Measurements from ENCODE around the gene STXBP4. TPM values are rescaled to one million over a fixed set of nuclear protein-coding genes. Genes with fewer than 3 reads are reported as not detected.

STXBP4 gene
- total RNA-seq, 1 donor from 2014 or later = 12.6 TPM

DNA sequence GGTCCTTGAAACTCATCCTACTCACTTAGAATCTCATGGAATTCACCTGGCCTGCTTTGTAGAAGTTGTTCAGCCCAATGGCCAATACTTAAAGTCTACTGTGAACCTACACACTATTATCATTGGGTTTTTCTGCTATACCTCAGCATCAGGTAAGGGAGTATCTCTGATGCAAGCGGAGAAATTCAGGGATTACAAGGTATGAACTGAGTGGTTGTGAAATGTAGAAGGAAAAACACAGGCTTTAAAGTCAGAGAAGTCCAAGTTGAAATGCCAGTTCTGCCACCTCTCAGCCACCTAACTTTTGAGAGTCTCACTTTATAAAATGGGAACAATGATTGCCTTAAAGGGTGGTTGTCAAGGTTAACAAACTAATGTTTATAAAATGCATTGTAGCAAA is 31.1 kb upstream of the STXBP4 start:
- Histone ChIP-seq H3K9me3 (ENCODE audit: insufficient read depth, low read depth, low read length) (no peaks in the 10 kb centered on the region), H3K36me3 (ENCODE audit: insufficient read depth, low read length) (peaks cover 4% of the 10 kb centered on the region), H3K4me2 (ENCODE audit: low read length) (no peak overlapping the region), H3K4me3 (ENCODE audit: insufficient read depth, low read depth, low read length) (no peak overlapping the region), H3K4me1 (ENCODE audit: insufficient read depth, low read length) (no peaks in the 10 kb centered on the region), H3K27me3 (ENCODE audit: insufficient read depth, low read length) (no peaks in the 10 kb centered on the region), H3K79me2 (ENCODE audit: insufficient read depth, low read length) (no peaks in the 10 kb centered on the region), H3K27ac (ENCODE audit: low read depth, low read length) (no peak overlapping the region), H3K9ac (ENCODE audit: low read length) (no peak overlapping the region), H4K20me1 (ENCODE audit: insufficient read depth, low read length) (no peaks in the 10 kb centered on the region), H2AFZ (ENCODE audit: low read depth, low read length) (no peak overlapping the region)
- TF ChIP-seq CTCF (IDR thresholded peaks at IDR 0.05; ENCODE audit: insufficient read depth, low read depth, low read length) (no peak), EZH2 (IDR thresholded peaks at IDR 0.05; ENCODE audit: insufficient read depth, low read length) (no peak)
- H3K27me3 Mint-ChIP-seq (ENCODE audit: low read depth, unreplicated experiment) = no peaks in the 10 kb centered on the region
- FAIRE-seq (no peak), DNase-seq (ENCODE audit: low read depth) (no peak)
- H3K4me3 Mint-ChIP-seq (ENCODE audit: unreplicated experiment) = no peak overlapping the region
- no peak overlapping the region for H3K27ac Mint-ChIP-seq (ENCODE audit: unreplicated experiment)
- no peaks in the 10 kb centered on the region for H3K9me3 Mint-ChIP-seq (ENCODE audit: unreplicated experiment)
- no peaks in the 10 kb centered on the region for H3K4me1 Mint-ChIP-seq (ENCODE audit: low read depth, unreplicated experiment)
- peaks cover 15% of the 10 kb centered on the region for H3K36me3 Mint-ChIP-seq (ENCODE audit: low read depth, unreplicated experiment)

GRCh38 chr17:54941285-54941684 is 27.3 kb upstream of the STXBP4 start:
- no peak for DNase-seq (ENCODE audit: low read depth)
- peaks cover 4% of the 10 kb centered on the region for H3K36me3 ChIP-seq (ENCODE audit: insufficient read depth, low read length)
- Mint-ChIP-seq H3K27ac (ENCODE audit: unreplicated experiment) (no peak overlapping the region), H3K4me3 (ENCODE audit: unreplicated experiment) (no peak overlapping the region), H3K36me3 (ENCODE audit: low read depth, unreplicated experiment) (peaks cover 3% of the 10 kb centered on the region), H3K27me3 (ENCODE audit: low read depth, unreplicated experiment) (no peaks in the 10 kb centered on the region), H3K9me3 (ENCODE audit: unreplicated experiment) (no peaks in the 10 kb centered on the region), H3K4me1 (ENCODE audit: low read depth, unreplicated experiment) (peaks cover 12% of the 10 kb centered on the region)
- H3K4me2 ChIP-seq (ENCODE audit: low read length) = no peak overlapping the region
- no peaks in the 10 kb centered on the region for H4K20me1 ChIP-seq (ENCODE audit: insufficient read depth, low read length)
- peaks cover 7% of the 10 kb centered on the region for H3K27me3 ChIP-seq (ENCODE audit: insufficient read depth, low read length)
- H3K9ac ChIP-seq (ENCODE audit: low read length) = no peak overlapping the region
- TF ChIP-seq EZH2 (IDR thresholded peaks at IDR 0.05; ENCODE audit: insufficient read depth, low read length) (no peak), CTCF (IDR thresholded peaks at IDR 0.05; ENCODE audit: insufficient read depth, low read depth, low read length) (no peak)
- H3K4me3 ChIP-seq (ENCODE audit: insufficient read depth, low read depth, low read length) = no peak overlapping the region
- no peak overlapping the region for H2AFZ ChIP-seq (ENCODE audit: low read depth, low read length)
- no peaks in the 10 kb centered on the region for H3K79me2 ChIP-seq (ENCODE audit: insufficient read depth, low read length)
- H3K9me3 ChIP-seq (ENCODE audit: insufficient read depth, low read depth, low read length) = no peaks in the 10 kb centered on the region
- no peak for FAIRE-seq
- H3K4me1 ChIP-seq (ENCODE audit: insufficient read depth, low read length) = peaks cover 7% of the 10 kb centered on the region
- H3K27ac ChIP-seq (ENCODE audit: low read depth, low read length) = no peak overlapping the region

- Histone ChIP-seq H4K20me1 (ENCODE audit: insufficient read depth, low read length) (no peaks in the 10 kb centered on the region), H3K36me3 (ENCODE audit: insufficient read depth, low read length) (no peaks in the 10 kb centered on the region), H3K4me1 (ENCODE audit: insufficient read depth, low read length) (peaks cover 20% of the 10 kb centered on the region), H3K9ac (ENCODE audit: low read length) (no peak overlapping the region), H3K27me3 (ENCODE audit: insufficient read depth, low read length) (peaks cover 15% of the 10 kb centered on the region), H2AFZ (ENCODE audit: low read depth, low read length) (no peak overlapping the region), H3K27ac (ENCODE audit: low read depth, low read length) (no peak overlapping the region), H3K4me2 (ENCODE audit: low read length) (peak overlapping the region; percentile 42), H3K9me3 (ENCODE audit: insufficient read depth, low read depth, low read length) (no peaks in the 10 kb centered on the region), H3K79me2 (ENCODE audit: insufficient read depth, low read length) (no peaks in the 10 kb centered on the region), H3K4me3 (ENCODE audit: insufficient read depth, low read depth, low read length) (no peak overlapping the region)
- Mint-ChIP-seq H3K36me3 (ENCODE audit: low read depth, unreplicated experiment) (peaks cover 2% of the 10 kb centered on the region), H3K27ac (ENCODE audit: unreplicated experiment) (peak overlapping the region; percentile 93), H3K4me1 (ENCODE audit: low read depth, unreplicated experiment) (peaks cover 21% of the 10 kb centered on the region), H3K4me3 (ENCODE audit: unreplicated experiment) (no peak overlapping the region), H3K27me3 (ENCODE audit: low read depth, unreplicated experiment) (no peaks in the 10 kb centered on the region), H3K9me3 (ENCODE audit: unreplicated experiment) (no peaks in the 10 kb centered on the region)
- FAIRE-seq (no peak), DNase-seq (ENCODE audit: low read depth) (peak; percentile 67)
- no peak for TF ChIP-seq CTCF (IDR thresholded peaks at IDR 0.05; ENCODE audit: insufficient read depth, low read depth, low read length)
- no peak for TF ChIP-seq EZH2 (IDR thresholded peaks at IDR 0.05; ENCODE audit: insufficient read depth, low read length)
These were observed 23.8 kb upstream of the STXBP4 start for GRCh38 chr17:54944796-54945195.
